ENCODE data around the gene H2BK1.

Gene H2BK1

DNA sequence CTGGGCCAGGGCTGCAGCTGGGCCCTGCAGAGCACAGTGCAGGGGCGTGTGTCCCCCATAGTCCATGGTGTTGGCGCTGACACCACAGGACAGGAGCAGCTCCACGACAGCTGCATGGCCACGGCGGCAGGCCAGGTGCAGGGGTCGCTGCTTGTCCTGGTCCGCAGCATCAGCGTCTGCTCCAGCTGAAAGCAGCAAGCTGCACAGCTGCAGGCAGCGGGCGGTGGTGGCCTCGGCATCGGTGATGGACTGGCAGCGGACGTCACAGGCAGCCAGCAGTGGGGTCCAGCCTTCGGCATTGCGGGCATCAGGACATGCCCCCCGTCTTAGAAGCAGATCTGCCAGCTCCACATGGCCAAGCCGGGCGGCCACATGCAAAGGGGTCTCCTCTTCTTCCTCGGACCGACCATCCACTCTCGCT is 29.3 kb downstream of the H2BK1 start:
- TF ChIP-seq, protein P1, sequence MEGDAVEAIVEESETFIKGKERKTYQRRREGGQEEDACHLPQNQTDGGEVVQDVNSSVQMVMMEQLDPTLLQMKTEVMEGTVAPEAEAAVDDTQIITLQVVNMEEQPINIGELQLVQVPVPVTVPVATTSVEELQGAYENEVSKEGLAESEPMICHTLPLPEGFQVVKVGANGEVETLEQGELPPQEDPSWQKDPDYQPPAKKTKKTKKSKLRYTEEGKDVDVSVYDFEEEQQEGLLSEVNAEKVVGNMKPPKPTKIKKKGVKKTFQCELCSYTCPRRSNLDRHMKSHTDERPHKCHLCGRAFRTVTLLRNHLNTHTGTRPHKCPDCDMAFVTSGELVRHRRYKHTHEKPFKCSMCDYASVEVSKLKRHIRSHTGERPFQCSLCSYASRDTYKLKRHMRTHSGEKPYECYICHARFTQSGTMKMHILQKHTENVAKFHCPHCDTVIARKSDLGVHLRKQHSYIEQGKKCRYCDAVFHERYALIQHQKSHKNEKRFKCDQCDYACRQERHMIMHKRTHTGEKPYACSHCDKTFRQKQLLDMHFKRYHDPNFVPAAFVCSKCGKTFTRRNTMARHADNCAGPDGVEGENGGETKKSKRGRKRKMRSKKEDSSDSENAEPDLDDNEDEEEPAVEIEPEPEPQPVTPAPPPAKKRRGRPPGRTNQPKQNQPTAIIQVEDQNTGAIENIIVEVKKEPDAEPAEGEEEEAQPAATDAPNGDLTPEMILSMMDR (IDR thresholded peaks at IDR 0.05; ENCODE audit: insufficient read depth, low read length, missing control alignments) = no peak
- ChIA-PET POLR2A (no interaction called here), CTCF (interaction anchor here (2.5 to 5.4 kb wide), 2 partner anchors 9 to 12 kb away, joined by 10 to 32 read pairs; partner anchors contain the start of gene GBX1)
- no peak for DNase-seq (ENCODE audit: low read depth, low spot score)
- no peak overlapping the region for H3K4me3 ChIP-seq (ENCODE audit: low read depth, low read length)

GRCh38 chr7:151179946-151180345 is 30.3 kb downstream of the H2BK1 start:
- TF ChIP-seq, protein P1 (IDR thresholded peaks at IDR 0.05; ENCODE audit: insufficient read depth, low read length, missing control alignments) = no peak
- CTCF ChIA-PET = interaction anchor here (1.6 to 5.4 kb wide), 3 partner anchors 11 to 217 kb away, joined by 8 to 32 read pairs (median 9); partner anchors contain the start of gene GBX1
- POLR2A ChIA-PET = no interaction called here
- no peak for DNase-seq (ENCODE audit: low read depth, low spot score)
- H3K4me3 ChIP-seq (ENCODE audit: low read depth, low read length) = no peak overlapping the region

DNA sequence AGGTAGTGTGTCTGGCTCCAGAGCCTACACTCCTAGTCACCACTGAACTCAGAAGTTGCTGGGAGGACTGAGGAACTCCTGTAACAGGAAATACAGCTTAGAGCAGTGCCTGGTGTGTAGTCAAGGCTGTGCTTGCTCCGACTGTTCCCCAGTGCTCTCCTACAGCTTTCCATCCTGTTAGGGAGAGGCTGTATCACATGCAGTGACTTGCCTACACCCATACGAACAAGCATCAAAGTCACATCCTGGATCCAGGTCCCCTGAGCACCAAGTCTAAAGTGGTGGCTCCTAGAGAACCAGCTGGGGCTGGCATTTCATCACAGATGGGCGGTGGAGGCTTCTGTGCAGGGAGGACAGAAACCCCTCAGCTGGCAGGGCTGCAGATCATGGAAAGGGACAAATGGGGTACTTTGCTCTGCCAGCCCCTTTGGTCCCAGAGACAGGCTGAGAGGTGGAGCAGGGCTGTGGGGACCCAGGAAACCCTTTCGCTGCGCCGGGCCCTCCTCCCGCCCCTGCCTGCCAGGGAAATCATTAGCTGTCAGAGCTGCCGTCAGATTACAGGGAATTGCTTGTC is 30.9 kb downstream of the H2BK1 start:
- DNase-seq (ENCODE audit: low read depth, low spot score) = no peak
- POLR2A ChIA-PET = interaction anchor here (0.8 kb wide), 1 partner anchor 48 kb away, joined by 4 read pairs; the partner anchor contains the start of gene ABCF2
- CTCF ChIA-PET = interaction anchor here (0.7 to 5.4 kb wide), 4 partner anchors 8 to 216 kb away, joined by 4 to 32 read pairs (median 8); partner anchors contain the start of gene GBX1

DNA sequence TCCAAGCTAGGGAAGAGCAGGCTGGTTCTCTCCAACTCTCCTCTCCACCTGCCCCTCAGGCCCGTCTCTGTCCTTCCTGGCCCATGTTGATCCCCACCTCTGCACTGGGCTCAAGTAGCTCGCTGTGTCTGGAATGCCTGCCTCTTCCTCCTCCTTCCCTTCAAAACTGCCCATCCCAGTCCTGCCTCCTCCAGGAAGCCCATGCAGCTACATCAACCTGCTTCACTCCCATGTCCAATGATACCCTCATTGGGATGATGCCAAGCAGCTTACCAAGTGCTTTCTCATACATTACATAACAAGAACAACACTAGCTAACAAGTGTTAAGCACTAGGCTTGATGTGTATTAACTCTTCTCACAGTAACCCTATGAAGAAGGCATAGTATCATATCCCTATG is 31.5 kb downstream of the H2BK1 start:
- ChIA-PET CTCF (interaction anchor here (0.7 to 5.4 kb wide), 4 partner anchors 9 to 216 kb away, joined by 4 to 32 read pairs (median 8); partner anchors contain the start of gene GBX1), POLR2A (interaction anchor here (0.8 kb wide), 1 partner anchor 48 kb away, joined by 4 read pairs; the partner anchor contains the start of gene ABCF2)
- no peak for DNase-seq (ENCODE audit: low read depth, low spot score)
- TF ChIP-seq, protein P1 (IDR thresholded peaks at IDR 0.05; ENCODE audit: insufficient read depth, low read length, missing control alignments) = no peak
- H3K4me3 ChIP-seq (ENCODE audit: low read depth, low read length) = no peak overlapping the region

More for the DNA sequence above, 30.9 kb downstream of the H2BK1 start:
- H3K4me3 ChIP-seq (ENCODE audit: low read depth, low read length) = no peak overlapping the region
- TF ChIP-seq, protein P1 (IDR thresholded peaks at IDR 0.05; ENCODE audit: insufficient read depth, low read length, missing control alignments) = no peak

GRCh38 chr7:151178236-151178635 is 32.1 kb downstream of the H2BK1 start:
- no peak overlapping the region for H3K4me3 ChIP-seq (ENCODE audit: low read depth, low read length)
- DNase-seq (ENCODE audit: low read depth, low spot score) = no peak
- POLR2A ChIA-PET = no interaction called here
- CTCF ChIA-PET = interaction anchor here (1.2 to 5.4 kb wide), 4 partner anchors 9 to 215 kb away, joined by 3 to 32 read pairs (median 14); partner anchors contain the start of gene GBX1
- TF ChIP-seq, protein P1 (IDR thresholded peaks at IDR 0.05; ENCODE audit: insufficient read depth, low read length, missing control alignments) = no peak

DNA sequence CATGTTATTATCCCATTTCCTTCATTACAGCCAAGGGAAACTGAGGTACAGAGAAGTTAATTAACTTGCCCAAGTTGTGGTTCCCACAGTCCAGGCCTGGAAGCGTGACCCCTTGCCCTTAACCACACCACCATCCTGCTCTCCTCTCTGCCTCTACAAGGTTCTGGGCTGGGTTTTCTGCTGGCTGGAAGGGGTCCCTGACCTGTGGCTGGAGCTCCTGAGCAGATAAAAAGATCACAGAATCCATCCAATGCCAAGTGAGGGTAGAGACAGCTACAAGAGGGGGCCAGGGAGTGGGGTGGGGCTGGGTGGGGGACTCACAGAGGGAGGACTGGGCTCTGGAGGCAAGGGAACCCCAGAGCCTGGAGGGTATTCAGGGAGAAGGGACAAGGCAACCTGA is 33.0 kb downstream of the H2BK1 start:
- TF ChIP-seq, protein P1 (IDR thresholded peaks at IDR 0.05; ENCODE audit: insufficient read depth, low read length, missing control alignments) = no peak
- no peak overlapping the region for H3K4me3 ChIP-seq (ENCODE audit: low read depth, low read length)
- ChIA-PET POLR2A (no interaction called here), CTCF (interaction anchor here (0.9 to 5.4 kb wide), 9 partner anchors 8 to 279 kb away, joined by 3 to 32 read pairs (median 4); partner anchors contain the start of genes ASB10 and GBX1)
- no peak for DNase-seq (ENCODE audit: low read depth, low spot score)

Measured in AG04449 (cell line).